ENCODE data around the gene COX6A2.

GRCh38 chr16:31388535-31388934 lies 39.6 kb downstream of the COX6A2 start:
- no peak for TF ChIP-seq GATA2 (IDR thresholded peaks at IDR 0.05; ENCODE audit: low read depth, low read length)
- no peak for TF ChIP-seq GATA3 (IDR thresholded peaks at IDR 0.05; ENCODE audit: low read depth, low read length)
